ENCODE data around the gene NTSR1. TPM values are rescaled to one million over a fixed set of nuclear protein-coding genes. Genes with fewer than 3 reads are reported as not detected.

The NTSR1 gene
- total and polyA plus RNA-seq, 2 donors: 0.09 to 0.14 TPM

GRCh38 chr20:62689861-62690260 is 18.8 kb upstream of the NTSR1 start:
- no peak for DNase-seq (ENCODE audit: low read depth in 6 of 9, low spot score in 9 of 9)
- Histone ChIP-seq H3K4me1 (ENCODE audit: control insufficient read depth in 2 of 2, insufficient read depth in 2 of 2, low read length in 2 of 2) (peaks cover 0 to 12% of the 10 kb centered on the region in 2 donors), H3K27ac (ENCODE audit: low read depth in 1 of 2, low read length in 1 of 2) (no peak overlapping the region), H3K27me3 (ENCODE audit: control insufficient read depth in 2 of 2, insufficient read depth in 1 of 2, low read length in 1 of 2) (peaks cover 0 to 25% of the 10 kb centered on the region in 2 donors), H3K36me3 (ENCODE audit: control insufficient read depth in 2 of 2, insufficient read depth in 2 of 2, low read length in 1 of 2) (no peaks in the 10 kb centered on the region), H3K9me3 (ENCODE audit: control insufficient read depth in 2 of 2, insufficient read depth in 1 of 2, low read length in 1 of 2) (peaks cover 0 to 3% of the 10 kb centered on the region in 2 donors), H3K4me3 (ENCODE audit: low read length in 2 of 2) (no peak overlapping the region)
- 95% methylated on average over 17 of the region's 17 CpGs for WGBS

DNA sequence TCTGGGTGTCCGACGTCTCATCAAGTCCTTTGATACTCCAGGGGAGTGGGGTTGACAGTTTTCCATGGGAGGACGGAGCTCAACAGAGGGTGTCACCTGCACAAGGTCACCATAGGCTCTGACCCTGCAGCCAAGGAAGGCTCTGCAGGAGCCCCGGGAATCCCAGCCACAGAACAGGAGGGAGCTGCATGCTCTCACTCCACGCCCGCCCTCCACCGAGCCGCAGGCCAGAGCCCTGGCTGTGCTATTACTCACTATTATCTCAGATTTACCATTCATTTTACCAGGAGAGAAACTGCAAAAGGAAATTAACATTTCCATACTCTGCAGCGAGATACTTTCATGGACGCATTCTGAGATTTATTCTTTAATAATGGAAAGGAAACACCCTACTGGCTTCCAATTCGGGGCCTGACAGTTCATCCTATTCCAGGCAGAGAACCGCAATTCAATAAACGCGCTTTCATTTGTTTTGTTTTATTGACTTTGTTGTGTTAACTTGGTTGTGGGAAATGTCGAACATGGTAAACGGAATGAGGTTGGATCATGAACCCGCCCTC is 18.3 kb upstream of the NTSR1 start:
- Histone ChIP-seq H3K9me3 (ENCODE audit: control insufficient read depth in 2 of 2, insufficient read depth in 1 of 2, low read length in 1 of 2) (peaks cover 0 to 3% of the 10 kb centered on the region in 2 donors), H3K4me3 (ENCODE audit: low read length in 2 of 2) (no peak overlapping the region), H3K4me1 (ENCODE audit: control insufficient read depth in 2 of 2, insufficient read depth in 2 of 2, low read length in 2 of 2) (peaks cover 0 to 12% of the 10 kb centered on the region in 2 donors), H3K27me3 (ENCODE audit: control insufficient read depth in 2 of 2, insufficient read depth in 1 of 2, low read length in 1 of 2) (peaks cover 0 to 25% of the 10 kb centered on the region in 2 donors), H3K27ac (ENCODE audit: low read depth in 1 of 2, low read length in 1 of 2) (no peak overlapping the region), H3K36me3 (ENCODE audit: control insufficient read depth in 2 of 2, insufficient read depth in 2 of 2, low read length in 1 of 2) (no peaks in the 10 kb centered on the region)
- DNase-seq (ENCODE audit: low read depth in 6 of 9, low spot score in 9 of 9): no peak
- 97% methylated on average over 17 of the region's 17 CpGs for WGBS

GRCh38 chr20:62691487-62691886 is 17.1 kb upstream of the NTSR1 start:
- Histone ChIP-seq H3K4me3 (ENCODE audit: low read length in 2 of 2) (no peak overlapping the region), H3K9me3 (ENCODE audit: control insufficient read depth in 2 of 2, insufficient read depth in 1 of 2, low read length in 1 of 2) (peaks cover 0 to 3% of the 10 kb centered on the region in 2 donors), H3K27me3 (ENCODE audit: control insufficient read depth in 2 of 2, insufficient read depth in 1 of 2, low read length in 1 of 2) (peaks cover 0 to 13% of the 10 kb centered on the region in 2 donors), H3K27ac (ENCODE audit: low read depth in 1 of 2, low read length in 1 of 2) (no peak overlapping the region), H3K4me1 (ENCODE audit: control insufficient read depth in 2 of 2, insufficient read depth in 2 of 2, low read length in 2 of 2) (peaks cover 0 to 8% of the 10 kb centered on the region in 2 donors), H3K36me3 (ENCODE audit: control insufficient read depth in 2 of 2, insufficient read depth in 2 of 2, low read length in 1 of 2) (no peaks in the 10 kb centered on the region)
- no peak for DNase-seq (ENCODE audit: low read depth in 6 of 9, low spot score in 9 of 9)
- WGBS: 85% methylated on average over 15 of the region's 15 CpGs

DNA sequence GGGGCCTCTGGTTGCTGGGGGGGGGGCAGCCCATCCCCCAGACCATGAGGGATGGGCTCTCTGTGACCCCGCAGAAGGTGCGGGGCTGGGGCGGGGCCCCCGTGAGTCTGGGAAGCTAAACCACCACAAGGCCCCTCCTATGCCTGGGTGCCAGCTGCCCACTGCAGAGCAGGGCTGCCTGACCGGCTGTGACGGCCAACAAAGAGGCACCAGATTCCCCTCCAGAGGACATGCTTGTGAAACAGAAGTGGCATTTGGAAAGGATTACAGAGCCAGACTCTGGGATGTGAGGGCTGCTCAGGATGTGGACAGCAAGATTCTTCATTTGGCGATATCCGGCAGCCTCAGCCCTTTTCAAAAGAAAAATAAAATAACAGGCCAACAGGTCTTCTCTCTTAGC is 16.5 kb upstream of the NTSR1 start:
- H3K27me3 ChIP-seq (ENCODE audit: control insufficient read depth in 2 of 2, insufficient read depth in 1 of 2, low read length in 1 of 2): peaks cover 0 to 10% of the 10 kb centered on the region in 2 donors

DNA sequence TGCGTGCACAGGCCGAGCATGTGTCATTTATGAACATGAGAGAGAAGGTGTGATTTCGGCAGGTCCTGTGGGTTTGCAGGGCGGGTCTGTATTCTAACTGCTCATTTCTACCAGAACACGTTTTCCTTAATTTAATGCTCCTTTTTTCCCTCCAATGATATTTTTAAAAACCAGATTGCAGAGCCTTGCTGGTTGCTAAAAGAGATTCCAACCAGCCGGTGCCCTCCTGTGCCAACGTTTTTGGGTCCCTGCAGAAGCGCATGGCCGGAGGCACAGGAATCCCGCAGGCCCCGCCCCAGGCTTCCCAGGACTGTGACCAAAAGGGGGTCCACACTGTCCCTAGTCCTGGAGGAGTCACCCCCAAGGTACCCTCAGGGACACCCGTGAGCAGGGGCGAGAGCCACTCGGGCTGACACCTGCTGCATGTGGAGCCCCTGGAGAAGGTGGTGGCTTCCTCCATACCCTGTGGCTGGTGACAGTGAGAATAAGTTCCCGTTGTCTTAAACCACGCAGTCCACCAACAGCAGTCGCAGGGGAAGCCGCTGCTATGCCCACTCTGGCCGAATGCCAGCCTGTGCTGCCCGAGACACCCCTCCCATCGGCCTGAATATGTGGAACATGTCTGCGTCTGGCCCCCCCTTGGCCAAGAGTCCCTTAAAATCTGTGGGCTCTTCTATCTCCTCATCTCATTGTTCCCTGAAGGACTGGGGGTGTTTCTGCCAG is 15.7 kb upstream of the NTSR1 start:
- Histone ChIP-seq H3K9me3 (ENCODE audit: control insufficient read depth in 2 of 2, insufficient read depth in 1 of 2, low read length in 1 of 2) (peaks cover 0 to 3% of the 10 kb centered on the region in 2 donors), H3K36me3 (ENCODE audit: control insufficient read depth in 2 of 2, insufficient read depth in 2 of 2, low read length in 1 of 2) (no peaks in the 10 kb centered on the region), H3K27me3 (ENCODE audit: control insufficient read depth in 2 of 2, insufficient read depth in 1 of 2, low read length in 1 of 2) (peaks cover 0 to 10% of the 10 kb centered on the region in 2 donors), H3K4me3 (ENCODE audit: low read length in 2 of 2) (no peak overlapping the region), H3K4me1 (ENCODE audit: control insufficient read depth in 2 of 2, insufficient read depth in 2 of 2, low read length in 2 of 2) (peaks cover 0 to 14% of the 10 kb centered on the region in 2 donors), H3K27ac (ENCODE audit: low read depth in 1 of 2, low read length in 1 of 2) (no peak overlapping the region)
- 52% methylated on average over 22 of the region's 22 CpGs for WGBS
- DNase-seq (ENCODE audit: low read depth in 6 of 9, low spot score in 9 of 9): no peak

More for the DNA sequence above, 16.5 kb upstream of the NTSR1 start:
- H3K27ac ChIP-seq (ENCODE audit: low read depth in 1 of 2, low read length in 1 of 2): no peak overlapping the region
- no peaks in the 10 kb centered on the region for H3K36me3 ChIP-seq (ENCODE audit: control insufficient read depth in 2 of 2, insufficient read depth in 2 of 2, low read length in 1 of 2)
- peaks cover 0 to 3% of the 10 kb centered on the region in 2 donors for H3K9me3 ChIP-seq (ENCODE audit: control insufficient read depth in 2 of 2, insufficient read depth in 1 of 2, low read length in 1 of 2)
- no peak for DNase-seq (ENCODE audit: low read depth in 6 of 9, low spot score in 9 of 9)
- H3K4me1 ChIP-seq (ENCODE audit: control insufficient read depth in 2 of 2, insufficient read depth in 2 of 2, low read length in 2 of 2): peaks cover 0 to 8% of the 10 kb centered on the region in 2 donors
- 88% methylated on average over 8 of the region's 8 CpGs for WGBS
- H3K4me3 ChIP-seq (ENCODE audit: low read length in 2 of 2): no peak overlapping the region

DNA sequence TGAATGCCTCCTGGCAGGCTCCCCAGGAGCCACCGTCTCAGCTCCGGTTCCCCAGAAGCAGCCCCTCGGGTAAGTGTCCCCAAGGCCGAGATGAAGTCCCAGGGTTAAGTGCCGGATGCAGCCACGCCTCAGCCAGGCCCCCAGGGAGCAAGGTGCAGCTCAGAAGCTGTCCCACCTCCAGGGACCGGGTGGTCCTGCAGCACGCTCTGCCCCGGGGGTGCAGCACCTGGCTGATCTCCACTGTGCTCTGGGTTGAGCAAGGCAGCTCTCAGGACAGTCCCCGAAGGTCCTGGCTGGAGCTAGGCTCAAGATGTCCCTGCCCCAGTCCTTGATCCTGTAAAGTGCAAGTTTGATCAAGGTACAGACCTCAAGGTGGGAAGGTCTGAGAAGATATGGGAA is 15.1 kb upstream of the NTSR1 start:
- no peak overlapping the region for H3K4me3 ChIP-seq (ENCODE audit: low read length in 2 of 2)
- H3K36me3 ChIP-seq (ENCODE audit: control insufficient read depth in 2 of 2, insufficient read depth in 2 of 2, low read length in 1 of 2): no peaks in the 10 kb centered on the region
- H3K9me3 ChIP-seq (ENCODE audit: control insufficient read depth in 2 of 2, insufficient read depth in 1 of 2, low read length in 1 of 2): peaks cover 0 to 3% of the 10 kb centered on the region in 2 donors
- DNase-seq (ENCODE audit: low read depth in 6 of 9, low spot score in 9 of 9): no peak
- 88% methylated on average over 10 of the region's 10 CpGs for WGBS
- no peak overlapping the region for H3K27ac ChIP-seq (ENCODE audit: low read depth in 1 of 2, low read length in 1 of 2)
- peaks cover 0 to 10% of the 10 kb centered on the region in 2 donors for H3K27me3 ChIP-seq (ENCODE audit: control insufficient read depth in 2 of 2, insufficient read depth in 1 of 2, low read length in 1 of 2)
- H3K4me1 ChIP-seq (ENCODE audit: control insufficient read depth in 2 of 2, insufficient read depth in 2 of 2, low read length in 2 of 2): peaks cover 0 to 14% of the 10 kb centered on the region in 2 donors

- no peak overlapping the region for H3K27ac ChIP-seq (ENCODE audit: low read depth in 1 of 2, low read length in 1 of 2)
- peaks cover 0 to 10% of the 10 kb centered on the region in 2 donors for H3K27me3 ChIP-seq (ENCODE audit: control insufficient read depth in 2 of 2, insufficient read depth in 1 of 2, low read length in 1 of 2)
- no peaks in the 10 kb centered on the region for H3K36me3 ChIP-seq (ENCODE audit: control insufficient read depth in 2 of 2, insufficient read depth in 2 of 2, low read length in 1 of 2)
- DNase-seq (ENCODE audit: low read depth in 6 of 9, low spot score in 9 of 9): no peak
- H3K4me3 ChIP-seq (ENCODE audit: low read length in 2 of 2): no peak overlapping the region
- H3K9me3 ChIP-seq (ENCODE audit: control insufficient read depth in 2 of 2, insufficient read depth in 1 of 2, low read length in 1 of 2): peaks cover 0 to 6% of the 10 kb centered on the region in 2 donors
- peaks cover 0 to 14% of the 10 kb centered on the region in 2 donors for H3K4me1 ChIP-seq (ENCODE audit: control insufficient read depth in 2 of 2, insufficient read depth in 2 of 2, low read length in 2 of 2)
- WGBS: 96% methylated on average over 10 of the region's 10 CpGs
Observed at GRCh38 chr20:62694106-62694505, 14.5 kb upstream of the NTSR1 start.

DNA sequence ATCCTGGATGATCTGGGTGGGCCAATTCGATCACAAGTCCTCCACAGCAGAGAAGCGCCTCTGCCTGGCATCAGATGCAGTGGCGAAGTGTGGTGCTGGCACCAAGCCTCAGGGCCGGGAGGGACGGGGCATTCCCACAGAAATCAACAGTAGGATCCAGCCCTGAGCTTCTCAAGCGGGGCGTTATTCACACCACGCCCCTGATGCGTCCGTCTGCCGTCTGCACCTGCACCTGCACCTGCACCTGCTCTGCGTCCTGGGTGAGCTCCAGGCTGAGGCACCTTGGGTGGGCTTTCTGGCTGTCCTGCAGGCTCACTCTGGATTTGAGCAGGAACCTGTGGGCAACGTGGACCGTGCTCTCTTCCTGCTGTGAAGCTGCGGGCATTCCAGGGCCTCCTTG is 13.8 kb upstream of the NTSR1 start:
- no peak for DNase-seq (ENCODE audit: low read depth in 6 of 9, low spot score in 9 of 9)
- H3K27ac ChIP-seq (ENCODE audit: low read depth in 1 of 2, low read length in 1 of 2): no peak overlapping the region
- H3K36me3 ChIP-seq (ENCODE audit: control insufficient read depth in 2 of 2, insufficient read depth in 2 of 2, low read length in 1 of 2): no peaks in the 10 kb centered on the region
- H3K4me1 ChIP-seq (ENCODE audit: control insufficient read depth in 2 of 2, insufficient read depth in 2 of 2, low read length in 2 of 2): peaks cover 0 to 14% of the 10 kb centered on the region in 2 donors
- H3K9me3 ChIP-seq (ENCODE audit: control insufficient read depth in 2 of 2, insufficient read depth in 1 of 2, low read length in 1 of 2): peaks cover 0 to 10% of the 10 kb centered on the region in 2 donors
- no peak overlapping the region for H3K4me3 ChIP-seq (ENCODE audit: low read length in 2 of 2)
- WGBS: 90% methylated on average over 15 of the region's 15 CpGs
- peaks cover 0 to 12% of the 10 kb centered on the region in 2 donors for H3K27me3 ChIP-seq (ENCODE audit: control insufficient read depth in 2 of 2, insufficient read depth in 1 of 2, low read length in 1 of 2)
